Measurements from ENCODE around the gene UPF1.
"Not testable (repeated sequence)": the region's sequence is repeated elsewhere in the genome, so short reads cannot be mapped to it uniquely, and the experiment has no call there.

Gene UPF1

DNA sequence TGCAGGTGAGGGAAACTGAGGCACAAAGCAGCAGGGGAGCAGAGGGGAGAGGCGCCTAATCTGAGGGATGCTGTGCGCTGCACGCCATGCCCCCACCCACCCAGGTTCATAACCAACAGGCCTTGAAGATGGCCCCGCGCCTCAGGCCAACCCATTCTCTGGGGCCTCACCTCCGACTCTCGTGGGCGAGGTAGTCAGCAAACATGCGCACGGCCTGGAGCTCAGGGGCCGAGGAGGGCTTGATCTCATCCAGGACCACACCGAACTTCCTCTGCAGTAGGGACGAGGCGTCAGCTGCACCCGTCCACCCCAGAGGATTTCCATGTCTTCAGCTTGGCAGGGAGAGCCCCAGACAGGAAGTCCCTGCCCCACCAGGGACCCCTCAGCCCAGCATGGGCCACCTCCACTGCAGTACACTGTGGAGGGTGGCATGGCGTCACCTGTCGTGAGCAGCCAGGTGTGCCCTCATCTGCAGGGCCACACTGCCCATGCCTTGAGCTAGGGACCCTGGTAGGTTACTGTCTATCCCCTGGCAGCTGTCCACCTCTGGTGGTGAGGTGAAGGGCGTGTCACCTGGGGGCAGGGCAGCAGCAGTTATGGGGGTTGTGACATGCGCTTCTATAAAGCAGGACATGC, 79.2 kb downstream of the UPF1 start:
- DNase-seq (ENCODE audit: extremely low read depth in 1 of 2, low read depth in 1 of 2): no peak

- DNase-seq (ENCODE audit: extremely low read depth in 1 of 2, low read depth in 1 of 2): no peak
These were observed 81.2 kb downstream of the UPF1 start for GRCh38 chr19:18912933-18913332.

GRCh38 chr19:18913466-18913865, 81.7 kb downstream of the UPF1 start:
- no peak for DNase-seq (ENCODE audit: extremely low read depth in 1 of 2, low read depth in 1 of 2)

GRCh38 chr19:18915639-18916038, 83.9 kb downstream of the UPF1 start:
- peak in 1 of 2 donors; percentile 21 for DNase-seq (ENCODE audit: extremely low read depth in 1 of 2, low read depth in 1 of 2)

DNA sequence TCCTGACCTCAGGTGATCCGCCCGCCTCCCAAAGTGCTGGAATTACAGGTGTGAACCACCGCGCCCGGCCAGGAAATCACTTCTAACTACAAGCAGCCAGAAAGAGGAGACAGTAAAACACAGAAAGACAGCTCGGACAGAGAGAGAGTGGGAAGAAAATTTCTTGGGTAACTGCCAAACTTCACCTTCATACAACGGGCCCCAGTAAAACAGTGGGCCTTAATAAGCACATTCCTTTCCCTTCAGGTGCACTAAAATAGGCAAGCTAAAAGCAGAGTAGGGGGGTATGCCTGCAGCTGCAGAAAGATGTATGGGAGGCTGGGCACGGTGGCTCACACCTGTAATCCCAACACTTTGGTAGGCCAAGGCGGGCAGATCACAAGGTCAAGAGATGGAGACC, 85.8 kb downstream of the UPF1 start:
- DNase-seq (ENCODE audit: extremely low read depth in 1 of 2, low read depth in 1 of 2): not testable (repeated sequence)
